Nephron progenitor cell (in vitro differentiated cells): ENCODE data around the gene ATP5F1D.
A peak's percentile ranks its signal among the peaks of the same experiment; 100 is the strongest.

ENCODE experiments used
- DNase-seq: peaks from one replicate; pipeline ENCODE4 v3.0.0; 2021
- H3K27ac Mint-ChIP-seq: 2 replicates; pipeline ENCODE4 v1.8.0; 2021; ENCODE audit warnings: mild to moderate bottlenecking, moderate library complexity, mixed read lengths
- H3K27me3 Mint-ChIP-seq: 2 replicates; pipeline ENCODE4 v1.8.0; 2021; ENCODE audit warnings: mild to moderate bottlenecking, low read depth, mixed read lengths; ENCODE audit not compliant: poor library complexity
- H3K36me3 Mint-ChIP-seq: 2 replicates; pipeline ENCODE4 v1.8.0; 2021; ENCODE audit warnings: low read depth, mixed read lengths
- H3K4me1 Mint-ChIP-seq: 2 replicates; pipeline ENCODE4 v1.8.0; 2021; ENCODE audit warnings: mixed read lengths
- H3K4me3 Mint-ChIP-seq: 2 replicates; pipeline ENCODE4 v1.8.0; 2021; ENCODE audit warnings: mild to moderate bottlenecking, moderate library complexity, mixed read lengths
- H3K9me3 Mint-ChIP-seq: 2 replicates; pipeline ENCODE4 v1.8.0; 2021; ENCODE audit warnings: mild to moderate bottlenecking, moderate library complexity, mixed read lengths
- CTCF ChIP-seq: fragments of 200-600 bp; sonication (generic); IDR thresholded peaks from 2 replicates; pipeline ENCODE4 v1.5.0; 2021; ENCODE audit warnings: antibody characterized with exemption

ATP5F1D gene

GRCh38 chr19:1256646-1257474 lies 15.3 kb downstream of the ATP5F1D start:
- Mint-ChIP-seq H3K4me3 (no peak overlapping the region), H3K27ac (peak overlapping the region; percentile 87), H3K9me3 (no peaks in the 10 kb centered on the region), H3K4me1 (peaks cover 54% of the 10 kb centered on the region), H3K36me3 (peaks cover 19% of the 10 kb centered on the region), H3K27me3 (peaks cover 3% of the 10 kb centered on the region)
- DNase-seq, result no peak
- no peak for TF ChIP-seq CTCF

- Mint-ChIP-seq H3K27ac (peak overlapping the region; percentile 87), H3K27me3 (peaks cover 3% of the 10 kb centered on the region), H3K4me3 (peak overlapping the region; percentile 42), H3K4me1 (peaks cover 62% of the 10 kb centered on the region), H3K36me3 (peaks cover 18% of the 10 kb centered on the region), H3K9me3 (no peaks in the 10 kb centered on the region)
- TF ChIP-seq CTCF, result no peak
- no peak for DNase-seq
Measured at GRCh38 chr19:1257475-1258162, 16.1 kb downstream of the ATP5F1D start.

- H3K4me1 Mint-ChIP-seq, result peaks cover 67% of the 10 kb centered on the region
- no peak for DNase-seq
- TF ChIP-seq CTCF, result no peak
- H3K36me3 Mint-ChIP-seq, result peaks cover 18% of the 10 kb centered on the region
- H3K27ac Mint-ChIP-seq, result peak overlapping the region; percentile 68
- peaks cover 3% of the 10 kb centered on the region for H3K27me3 Mint-ChIP-seq
- H3K9me3 Mint-ChIP-seq, result no peaks in the 10 kb centered on the region
- H3K4me3 Mint-ChIP-seq, result peak overlapping the region; percentile 42
Measured at GRCh38 chr19:1258163-1258492, 16.6 kb downstream of the ATP5F1D start.

GRCh38 chr19:1258707-1259205 lies 17.2 kb downstream of the ATP5F1D start:
- H3K27ac Mint-ChIP-seq, result peak overlapping the region; percentile 68
- no peak for TF ChIP-seq CTCF
- H3K4me3 Mint-ChIP-seq, result no peak overlapping the region
- peaks cover 72% of the 10 kb centered on the region for H3K4me1 Mint-ChIP-seq
- H3K9me3 Mint-ChIP-seq, result no peaks in the 10 kb centered on the region
- peaks cover 3% of the 10 kb centered on the region for H3K27me3 Mint-ChIP-seq
- no peak for DNase-seq
- H3K36me3 Mint-ChIP-seq, result peaks cover 18% of the 10 kb centered on the region

- no peak for TF ChIP-seq CTCF
- H3K9me3 Mint-ChIP-seq, result no peaks in the 10 kb centered on the region
- H3K36me3 Mint-ChIP-seq, result peaks cover 18% of the 10 kb centered on the region
- H3K27me3 Mint-ChIP-seq, result peaks cover 3% of the 10 kb centered on the region
- peak overlapping the region; percentile 82 for H3K27ac Mint-ChIP-seq
- peaks cover 77% of the 10 kb centered on the region for H3K4me1 Mint-ChIP-seq
- H3K4me3 Mint-ChIP-seq, result no peak overlapping the region
- DNase-seq, result peak; percentile 74
Measured at GRCh38 chr19:1259206-1259875, 17.8 kb downstream of the ATP5F1D start.
